ENCODE data around the gene SIRT6. TPM values are rescaled to one million over a fixed set of nuclear protein-coding genes. Genes with fewer than 3 reads are reported as not detected.
"Not testable (repeated sequence)": the region's sequence is repeated elsewhere in the genome, so short reads cannot be mapped to it uniquely, and the experiment has no call there.

Gene SIRT6
- total RNA-seq, 6 donors from 2014 or later = 20.8 to 55.0 (median 27.8) TPM

GRCh38 chr19:4227771-4228170 is 45.4 kb upstream of the SIRT6 start:
- no peak for ATAC-seq (ENCODE audit: low FRiP score in 2 of 2)
- TF ChIP-seq EP300 (IDR thresholded peaks at IDR 0.05) = no peak
- no peak for DNase-seq
- no peaks in the 10 kb centered on the region for H3K36me3 ChIP-seq
- no peaks in the 10 kb centered on the region for H3K9me3 ChIP-seq
- peaks cover 0 to 10% (median 2%) of the 10 kb centered on the region in 4 donors for H3K27me3 ChIP-seq
- peaks cover 5 to 11% (median 7%) of the 10 kb centered on the region in 4 donors for H3K4me1 ChIP-seq
- H3K4me3 ChIP-seq = no peak overlapping the region
- H3K27ac ChIP-seq = no peak overlapping the region

- H3K27me3 ChIP-seq = peaks cover 0 to 10% (median 2%) of the 10 kb centered on the region in 4 donors
- TF ChIP-seq EP300 (IDR thresholded peaks at IDR 0.05) (no peak), POLR2A (IDR thresholded peaks at IDR 0.05) (no peak), CTCF (IDR thresholded peaks at IDR 0.05) (no peak), POLR2AphosphoS5 (IDR thresholded peaks at IDR 0.05) (no peak)
- H3K4me3 ChIP-seq = no peak overlapping the region
- no peak for DNase-seq
- no peaks in the 10 kb centered on the region for H3K36me3 ChIP-seq
- H3K9me3 ChIP-seq = no peaks in the 10 kb centered on the region
- peaks cover 5 to 11% (median 7%) of the 10 kb centered on the region in 4 donors for H3K4me1 ChIP-seq
- 73 to 77% methylated on average over 8 of the region's 8 CpGs for WGBS, 2 donors
- ATAC-seq (ENCODE audit: low FRiP score in 2 of 2) = no peak
- H3K27ac ChIP-seq = no peak overlapping the region
Observed at GRCh38 chr19:4225885-4226284, 43.5 kb upstream of the SIRT6 start.

GRCh38 chr19:4224470-4224869 is 42.1 kb upstream of the SIRT6 start:
- WGBS, 2 donors = 77 to 79% methylated on average over 11 to 14 of the region's 15 CpGs
- DNase-seq (no peak), ATAC-seq (ENCODE audit: low FRiP score in 2 of 2) (peak in 1 of 2 donors; percentile 32)
- Histone ChIP-seq H3K27me3 (peaks cover 0 to 6% (median 2%) of the 10 kb centered on the region in 4 donors), H3K4me3 (no peak overlapping the region), H3K9me3 (no peaks in the 10 kb centered on the region), H3K27ac (no peak overlapping the region), H3K4me1 (peaks cover 5 to 8% (median 6%) of the 10 kb centered on the region in 4 donors), H3K36me3 (no peaks in the 10 kb centered on the region)
- no peak for TF ChIP-seq POLR2A (IDR thresholded peaks at IDR 0.05)
- TF ChIP-seq CTCF (IDR thresholded peaks at IDR 0.05) = no peak
- no peak for TF ChIP-seq POLR2AphosphoS5 (IDR thresholded peaks at IDR 0.05)

- no peak overlapping the region for H3K27ac ChIP-seq
- no peaks in the 10 kb centered on the region for H3K27me3 ChIP-seq
- TF ChIP-seq EP300 (IDR thresholded peaks at IDR 0.05) = no peak
- no peak for TF ChIP-seq CTCF (IDR thresholded peaks at IDR 0.05)
- TF ChIP-seq POLR2A (IDR thresholded peaks at IDR 0.05) = no peak
- TF ChIP-seq POLR2AphosphoS5 (IDR thresholded peaks at IDR 0.05) = no peak
- H3K4me1 ChIP-seq = no peaks in the 10 kb centered on the region
- no peak for ATAC-seq (ENCODE audit: low FRiP score in 2 of 2)
- H3K4me3 ChIP-seq = no peak overlapping the region
- WGBS, 2 donors = 91 to 93% methylated on average over 7 of the region's 7 CpGs
- H3K9me3 ChIP-seq = no peaks in the 10 kb centered on the region
- no peak for DNase-seq
- no peaks in the 10 kb centered on the region for H3K36me3 ChIP-seq
Observed at GRCh38 chr19:4220188-4220587, 37.8 kb upstream of the SIRT6 start.

- H3K9me3 ChIP-seq; H3K27me3 ChIP-seq; H3K4me1 ChIP-seq; H3K36me3 ChIP-seq; H3K4me3 ChIP-seq; ATAC-seq (ENCODE audit: low FRiP score in 2 of 2); H3K27ac ChIP-seq; DNase-seq: not testable (repeated sequence)
- WGBS, 2 donors = 96 to 100% methylated on average over 1 of the region's 1 CpG
Observed at GRCh38 chr19:4218523-4218922, 36.2 kb upstream of the SIRT6 start.

- ATAC-seq (ENCODE audit: low FRiP score in 2 of 2) = no peak
- no peaks in the 10 kb centered on the region for H3K9me3 ChIP-seq
- TF ChIP-seq POLR2AphosphoS5 (IDR thresholded peaks at IDR 0.05) (no peak), EP300 (IDR thresholded peaks at IDR 0.05) (no peak), CTCF (IDR thresholded peaks at IDR 0.05) (no peak), POLR2A (IDR thresholded peaks at IDR 0.05) (no peak)
- no peaks in the 10 kb centered on the region for H3K4me1 ChIP-seq
- whole genome bisulfite sequencing, 2 donors = 93 to 95% methylated on average over 32 to 74 of the region's 81 CpGs
- no peaks in the 10 kb centered on the region for H3K36me3 ChIP-seq
- H3K4me3 ChIP-seq = no peak overlapping the region
- H3K27me3 ChIP-seq = no peaks in the 10 kb centered on the region
- H3K27ac ChIP-seq = no peak overlapping the region
- peak in 1 of 2 donors; percentile 79 for DNase-seq
Observed at GRCh38 chr19:4217429-4218264, 35.3 kb upstream of the SIRT6 start.

Data from upper lobe of left lung (tissue), 6 donors.